Anterior cingulate cortex (tissue), 58 donors: ENCODE measurements around the gene CHMP4A.
A peak's percentile ranks its signal among the peaks of the same experiment; 100 is the strongest.

Experiments
- DNase-seq, 58 donors: peaks; one replicate each; lab custom pipeline; 2025; lab: John Stamatoyannopoulos, UW

CHMP4A gene

GRCh38 chr14:24182110-24182882, 31.0 kb downstream of the CHMP4A start:
- no peak for DNase-seq

GRCh38 chr14:24181371-24182077, 31.8 kb downstream of the CHMP4A start:
- DNase-seq: no peak

GRCh38 chr14:24179961-24180796, 33.1 kb downstream of the CHMP4A start:
- DNase-seq: peak in 22 of 58 donors; percentile 10 to 75 (median 34)

- no peak for DNase-seq
Measured at GRCh38 chr14:24179294-24179960, 33.9 kb downstream of the CHMP4A start.

GRCh38 chr14:24178399-24179178, 34.7 kb downstream of the CHMP4A start:
- no peak for DNase-seq

GRCh38 chr14:24177891-24178290, 35.4 kb downstream of the CHMP4A start:
- DNase-seq: no peak

- no peak for DNase-seq
Measured at GRCh38 chr14:24177041-24177825, 36.1 kb downstream of the CHMP4A start.

- no peak for DNase-seq
Measured at GRCh38 chr14:24176599-24176998, 36.7 kb downstream of the CHMP4A start.

GRCh38 chr14:24172871-24173281, 40.4 kb downstream of the CHMP4A start:
- peak in 9 of 58 donors; percentile 20 to 48 (median 27) for DNase-seq

- DNase-seq: peak in 9 of 58 donors; percentile 8 to 48 (median 36)
Measured at GRCh38 chr14:24172261-24172860, 40.9 kb downstream of the CHMP4A start.

GRCh38 chr14:24171422-24172260, 41.6 kb downstream of the CHMP4A start, which contains the start of gene REC8:
TSS of gene REC8 (plus strand) at chr14:24172080. CDS start at chr14:24172553, 473 bp downstream.
- DNase-seq: peak; percentile 63 to 98 (median 91)

- no peak for DNase-seq
Measured at GRCh38 chr14:24167469-24168114, 45.7 kb downstream of the CHMP4A start.

- DNase-seq: no peak
Measured at GRCh38 chr14:24165785-24166184, 47.5 kb downstream of the CHMP4A start.

- no peak for DNase-seq
Measured at GRCh38 chr14:24164518-24164991, 48.7 kb downstream of the CHMP4A start.

GRCh38 chr14:24162093-24162492, 51.2 kb downstream of the CHMP4A start:
- peak in 2 of 58 donors; percentile 10 to 35 for DNase-seq
